WTC11 (cell line): ENCODE measurements around the gene NCKAP5. TPM values are rescaled to one million over a fixed set of nuclear protein-coding genes. Genes with fewer than 3 reads are reported as not detected.

Experiments used
- ATAC-seq: fragments of 200-7000 bp; cut with Tn5 transposase; 2 replicates; pipeline ENCODE4 v1.10.0; 2021; ENCODE audit warnings: mild to moderate bottlenecking, moderate library complexity
- CTCF ChIA-PET: fragments of 300-600 bp; sonication (Branson Sonifier 250); formaldehyde crosslinking; loops from one replicate; lab custom pipeline; 2021; ENCODE audit warnings: antibody characterized with exemption; lab: Charles Lee
- POLR2A ChIA-PET: fragments of 350-600 bp; sonication (Branson Sonifier 250); formaldehyde crosslinking; loops from one replicate; lab custom pipeline; 2021; ENCODE audit warnings: antibody characterized with exemption; lab: Charles Lee
- DNase-seq: peaks from one replicate; pipeline ENCODE4 v3.0.0; 2021; ENCODE audit warnings: low spot score
- H3K27ac Mint-ChIP-seq: 2 replicates; pipeline ENCODE4 v1.8.0; 2021; ENCODE audit warnings: mixed read lengths
- H3K27me3 Mint-ChIP-seq: 2 replicates; pipeline ENCODE4 v1.8.0; 2021; ENCODE audit warnings: low read depth, mild to moderate bottlenecking, moderate library complexity, mixed read lengths
- H3K36me3 Mint-ChIP-seq: 2 replicates; pipeline ENCODE4 v1.8.0; 2021; ENCODE audit warnings: mixed read lengths
- H3K4me1 Mint-ChIP-seq: 2 replicates; pipeline ENCODE4 v1.8.0; 2022; ENCODE audit warnings: mixed read lengths
- H3K4me3 Mint-ChIP-seq: 2 replicates; pipeline ENCODE4 v1.8.0; 2021; ENCODE audit warnings: mild to moderate bottlenecking, moderate library complexity, mixed read lengths
- H3K9me3 Mint-ChIP-seq: 2 replicates; pipeline ENCODE4 v1.8.0; 2021; ENCODE audit warnings: mixed read lengths
- CTCF ChIP-seq: fragments of 200-600 bp; IDR thresholded peaks from 2 replicates; pipeline ENCODE4 v1.8.0; 2022; ENCODE audit warnings: antibody characterized with exemption
- FOXP4 ChIP-seq: sonication (generic); formaldehyde crosslinking; IDR thresholded peaks from 2 replicates; pipeline ENCODE4 v1.8.0; 2022; ENCODE audit warnings: mild to moderate bottlenecking, missing genetic modification reagents
- IRF1 ChIP-seq: sonication (generic); formaldehyde crosslinking; IDR thresholded peaks from 2 replicates; pipeline ENCODE4 v1.8.0; 2023; ENCODE audit warnings: missing genetic modification reagents
- JUN ChIP-seq: sonication (generic); formaldehyde crosslinking; IDR thresholded peaks from 2 replicates; pipeline ENCODE4 v1.8.0; 2023; ENCODE audit warnings: mild to moderate bottlenecking, missing genetic modification reagents
- NR2C2 ChIP-seq: sonication (generic); formaldehyde crosslinking; IDR thresholded peaks from 2 replicates; pipeline ENCODE4 v1.8.0; 2022; ENCODE audit warnings: mild to moderate bottlenecking, missing genetic modification reagents
- NR3C1 ChIP-seq: sonication (generic); formaldehyde crosslinking; conservative IDR thresholded peaks from 2 replicates; pipeline ENCODE4 v1.8.1; 2023; ENCODE audit warnings: low read depth, mild to moderate bottlenecking, missing genetic modification reagents
- OVOL2 ChIP-seq: fragments of 250-450 bp; sonication (Bioruptor Pico); IDR thresholded peaks from 2 replicates; pipeline ENCODE4 v1.9.0; 2021; ENCODE audit warnings: mild to moderate bottlenecking, borderline replicate concordance
- RORB ChIP-seq: fragments of 250-450 bp; sonication (Bioruptor Pico); IDR thresholded peaks from 2 replicates; pipeline ENCODE4 v1.9.0; 2021; ENCODE audit warnings: mild to moderate bottlenecking
- ZNF121 ChIP-seq: sonication (generic); formaldehyde crosslinking; IDR thresholded peaks from 2 replicates; pipeline ENCODE4 v1.8.0; 2023; ENCODE audit warnings: missing genetic modification reagents
- ZNF263 ChIP-seq: sonication (generic); formaldehyde crosslinking; IDR thresholded peaks from 2 replicates; pipeline ENCODE4 v1.8.1; 2022; ENCODE audit warnings: low read depth, mild to moderate bottlenecking, moderate library complexity, missing genetic modification reagents
- ZNF281 ChIP-seq: sonication (generic); formaldehyde crosslinking; IDR thresholded peaks from 2 replicates; pipeline ENCODE4 v1.8.0; 2023; ENCODE audit warnings: mild to moderate bottlenecking, missing genetic modification reagents
- ZNF423 ChIP-seq: fragments of 250-450 bp; sonication (Bioruptor Pico); IDR thresholded peaks from 2 replicates; pipeline ENCODE4 v2.1.2; 2022; ENCODE audit warnings: mild to moderate bottlenecking, moderate library complexity
- total RNA-seq: library from RNA; stranded (reverse); gene quantifications from 3 replicates; pipeline ENCODE4 v1.2.3, GENCODE V29; 2021
- TF ChIP-seq, protein P1 (sequence below): fragments of 250-450 bp; sonication (Bioruptor Pico); IDR thresholded peaks from 2 replicates; pipeline ENCODE4 v1.9.0; 2021; ENCODE audit warnings: mild to moderate bottlenecking
- TF ChIP-seq, protein P2 (sequence below): sonication (generic); formaldehyde crosslinking; conservative IDR thresholded peaks from 2 replicates; pipeline ENCODE4 v1.8.1; 2022; ENCODE audit warnings: mild to moderate bottlenecking, missing genetic modification reagents
- TF ChIP-seq, protein P3 (sequence below): fragments of 250-450 bp; sonication (Bioruptor Pico); IDR thresholded peaks from 2 replicates; pipeline ENCODE4 v1.9.0; 2021; ENCODE audit warnings: moderate library complexity, mild to moderate bottlenecking, inconsistent platforms, borderline replicate concordance
- TF ChIP-seq, protein P4 (sequence below): sonication (generic); formaldehyde crosslinking; IDR thresholded peaks from 2 replicates; pipeline ENCODE4 v1.8.1; 2022; ENCODE audit warnings: mild to moderate bottlenecking, missing genetic modification reagents, moderate library complexity, borderline replicate concordance

NCKAP5 gene
- total RNA-seq, 1 experiment from 2014 or later = 0.55 TPM

GRCh38 chr2:133511679-133512078 lies 56.6 kb downstream of the NCKAP5 start:
- CTCF ChIA-PET = interaction anchor here (1.5 kb wide), 1 partner anchor 269 kb away, joined by 4 read pairs; no protein-coding TSS in a partner anchor
- TF ChIP-seq, protein P1, sequence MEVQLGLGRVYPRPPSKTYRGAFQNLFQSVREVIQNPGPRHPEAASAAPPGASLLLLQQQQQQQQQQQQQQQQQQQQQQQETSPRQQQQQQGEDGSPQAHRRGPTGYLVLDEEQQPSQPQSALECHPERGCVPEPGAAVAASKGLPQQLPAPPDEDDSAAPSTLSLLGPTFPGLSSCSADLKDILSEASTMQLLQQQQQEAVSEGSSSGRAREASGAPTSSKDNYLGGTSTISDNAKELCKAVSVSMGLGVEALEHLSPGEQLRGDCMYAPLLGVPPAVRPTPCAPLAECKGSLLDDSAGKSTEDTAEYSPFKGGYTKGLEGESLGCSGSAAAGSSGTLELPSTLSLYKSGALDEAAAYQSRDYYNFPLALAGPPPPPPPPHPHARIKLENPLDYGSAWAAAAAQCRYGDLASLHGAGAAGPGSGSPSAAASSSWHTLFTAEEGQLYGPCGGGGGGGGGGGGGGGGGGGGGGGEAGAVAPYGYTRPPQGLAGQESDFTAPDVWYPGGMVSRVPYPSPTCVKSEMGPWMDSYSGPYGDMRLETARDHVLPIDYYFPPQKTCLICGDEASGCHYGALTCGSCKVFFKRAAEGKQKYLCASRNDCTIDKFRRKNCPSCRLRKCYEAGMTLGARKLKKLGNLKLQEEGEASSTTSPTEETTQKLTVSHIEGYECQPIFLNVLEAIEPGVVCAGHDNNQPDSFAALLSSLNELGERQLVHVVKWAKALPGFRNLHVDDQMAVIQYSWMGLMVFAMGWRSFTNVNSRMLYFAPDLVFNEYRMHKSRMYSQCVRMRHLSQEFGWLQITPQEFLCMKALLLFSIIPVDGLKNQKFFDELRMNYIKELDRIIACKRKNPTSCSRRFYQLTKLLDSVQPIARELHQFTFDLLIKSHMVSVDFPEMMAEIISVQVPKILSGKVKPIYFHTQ = no peak
- no peak for TF ChIP-seq CTCF
- TF ChIP-seq, all 79 proteins: peak for 0
- Mint-ChIP-seq H3K9me3 (no peaks in the 10 kb centered on the region), H3K27ac (no peak overlapping the region), H3K4me1 (no peaks in the 10 kb centered on the region), H3K4me3 (no peak overlapping the region), H3K27me3 (peaks cover 2% of the 10 kb centered on the region), H3K36me3 (no peaks in the 10 kb centered on the region)
- POLR2A ChIA-PET = no interaction called here
- no peak for DNase-seq
- no peak for ATAC-seq

- CTCF ChIA-PET = no interaction called here
- Mint-ChIP-seq H3K27me3 (no peaks in the 10 kb centered on the region; the same call in 1 of the 2 replicates), H3K4me3 (no peak overlapping the region), H3K4me1 (no peaks in the 10 kb centered on the region), H3K36me3 (no peaks in the 10 kb centered on the region), H3K27ac (no peak overlapping the region), H3K9me3 (no peaks in the 10 kb centered on the region)
- DNase-seq (no peak), ATAC-seq (no peak)
- POLR2A ChIA-PET = no interaction called here
- TF ChIP-seq ZNF423 (CRISPR knock-in tag) (no peak), ZNF281 (CRISPR knock-in tag) (no peak), ZNF121 (CRISPR knock-in tag) (no peak), NR2C2 (no peak), RORB (CRISPR knock-in tag) (no peak), JUN (CRISPR knock-in tag) (no peak), IRF1 (CRISPR knock-in tag) (no peak), OVOL2 (CRISPR knock-in tag) (no peak), NR3C1 (CRISPR knock-in tag) (no peak), FOXP4 (CRISPR knock-in tag) (no peak), ZNF263 (CRISPR knock-in tag) (no peak)
- TF ChIP-seq, protein P2, sequence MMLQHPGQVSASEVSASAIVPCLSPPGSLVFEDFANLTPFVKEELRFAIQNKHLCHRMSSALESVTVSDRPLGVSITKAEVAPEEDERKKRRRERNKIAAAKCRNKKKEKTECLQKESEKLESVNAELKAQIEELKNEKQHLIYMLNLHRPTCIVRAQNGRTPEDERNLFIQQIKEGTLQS (CRISPR knock-in tag) = no peak
- TF ChIP-seq, protein P1 = no peak
- TF ChIP-seq, protein P3, sequence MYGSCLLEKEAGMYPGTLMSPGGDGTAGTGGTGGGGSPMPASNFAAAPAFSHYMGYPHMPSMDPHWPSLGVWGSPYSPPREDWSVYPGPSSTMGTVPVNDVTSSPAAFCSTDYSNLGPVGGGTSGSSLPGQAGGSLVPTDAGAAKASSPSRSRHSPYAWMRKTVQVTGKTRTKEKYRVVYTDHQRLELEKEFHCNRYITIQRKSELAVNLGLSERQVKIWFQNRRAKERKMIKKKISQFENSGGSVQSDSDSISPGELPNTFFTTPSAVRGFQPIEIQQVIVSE (CRISPR knock-in tag) = no peak
- TF ChIP-seq, protein P4, sequence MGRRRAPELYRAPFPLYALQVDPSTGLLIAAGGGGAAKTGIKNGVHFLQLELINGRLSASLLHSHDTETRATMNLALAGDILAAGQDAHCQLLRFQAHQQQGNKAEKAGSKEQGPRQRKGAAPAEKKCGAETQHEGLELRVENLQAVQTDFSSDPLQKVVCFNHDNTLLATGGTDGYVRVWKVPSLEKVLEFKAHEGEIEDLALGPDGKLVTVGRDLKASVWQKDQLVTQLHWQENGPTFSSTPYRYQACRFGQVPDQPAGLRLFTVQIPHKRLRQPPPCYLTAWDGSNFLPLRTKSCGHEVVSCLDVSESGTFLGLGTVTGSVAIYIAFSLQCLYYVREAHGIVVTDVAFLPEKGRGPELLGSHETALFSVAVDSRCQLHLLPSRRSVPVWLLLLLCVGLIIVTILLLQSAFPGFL = no peak
Measured at GRCh38 chr2:133509777-133510176, 58.5 kb downstream of the NCKAP5 start.
